Subcutaneous abdominal adipose tissue (tissue), 5 donors: ENCODE data around the gene OTUB1.

ENCODE experiments used
- H3K27ac ChIP-seq: one replicate; pipeline ENCODE4 v1.7.0; 2013; ENCODE audit warnings: low read depth, mild to moderate bottlenecking, inconsistent platforms, low read length, moderate library complexity
- H3K27me3 ChIP-seq, 5 donors: one replicate each; pipeline ENCODE4 v1.7.0; 2013; ENCODE audit warnings: low read length in 5 of 5, inconsistent platforms in 1 of 5; ENCODE audit not compliant: control insufficient read depth in 5 of 5, insufficient read depth in 4 of 5
- H3K36me3 ChIP-seq, 5 donors: one replicate each; pipeline ENCODE4 v1.7.0; 2013; ENCODE audit warnings: low read length in 5 of 5; ENCODE audit not compliant: control insufficient read depth in 5 of 5, insufficient read depth in 5 of 5
- H3K4me1 ChIP-seq, 5 donors: one replicate each; pipeline ENCODE4 v1.7.0; 2013; ENCODE audit warnings: low read length in 5 of 5, mild to moderate bottlenecking in 3 of 5, moderate library complexity in 1 of 5; ENCODE audit not compliant: control insufficient read depth in 5 of 5, insufficient read depth in 5 of 5
- H3K4me3 ChIP-seq, 5 donors: one replicate each; pipeline ENCODE4 v1.7.0; 2013; ENCODE audit warnings: low read length in 5 of 5, low read depth in 1 of 5
- H3K9ac ChIP-seq, 5 donors: one replicate each; pipeline ENCODE4 v1.7.0; 2013; ENCODE audit warnings: low read length in 5 of 5, mild to moderate bottlenecking in 4 of 5, moderate library complexity in 3 of 5
- H3K9me3 ChIP-seq, 5 donors: one replicate each; pipeline ENCODE4 v1.7.0; 2013; ENCODE audit warnings: low read length in 5 of 5; ENCODE audit not compliant: control insufficient read depth in 5 of 5
- donor health status: healthy.
- donor health status: healthy.
- donor health status: healthy.
- donor health status: healthy.
- donor health status: healthy.

The OTUB1 gene

DNA sequence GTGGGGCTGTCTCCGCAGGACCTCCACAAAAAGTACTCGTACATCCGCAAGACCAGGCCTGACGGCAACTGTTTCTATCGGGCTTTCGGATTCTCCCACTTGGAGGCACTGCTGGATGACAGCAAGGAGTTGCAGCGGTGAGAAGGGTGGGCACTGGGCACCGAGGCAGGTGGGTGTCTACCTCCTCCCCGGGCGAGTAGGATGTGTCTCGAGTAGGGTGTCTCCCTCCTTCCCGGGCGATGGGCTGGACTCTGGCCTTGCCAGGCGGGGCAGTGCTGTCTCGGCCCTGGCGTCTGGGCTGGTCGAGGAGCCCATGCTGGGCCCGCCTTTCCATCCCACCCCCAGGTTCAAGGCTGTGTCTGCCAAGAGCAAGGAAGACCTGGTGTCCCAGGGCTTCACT is 10.3 kb downstream of the OTUB1 start:
- Histone ChIP-seq H3K9ac (no peak overlapping the region), H3K4me3 (no peak overlapping the region), H3K27ac (no peak overlapping the region), H3K27me3 (peaks cover 0 to 3% (median 0%) of the 10 kb centered on the region in 5 donors), H3K4me1 (peaks cover 0 to 31% (median 24%) of the 10 kb centered on the region in 5 donors), H3K9me3 (no peaks in the 10 kb centered on the region), H3K36me3 (peaks cover 0 to 55% (median 39%) of the 10 kb centered on the region in 5 donors)

DNA sequence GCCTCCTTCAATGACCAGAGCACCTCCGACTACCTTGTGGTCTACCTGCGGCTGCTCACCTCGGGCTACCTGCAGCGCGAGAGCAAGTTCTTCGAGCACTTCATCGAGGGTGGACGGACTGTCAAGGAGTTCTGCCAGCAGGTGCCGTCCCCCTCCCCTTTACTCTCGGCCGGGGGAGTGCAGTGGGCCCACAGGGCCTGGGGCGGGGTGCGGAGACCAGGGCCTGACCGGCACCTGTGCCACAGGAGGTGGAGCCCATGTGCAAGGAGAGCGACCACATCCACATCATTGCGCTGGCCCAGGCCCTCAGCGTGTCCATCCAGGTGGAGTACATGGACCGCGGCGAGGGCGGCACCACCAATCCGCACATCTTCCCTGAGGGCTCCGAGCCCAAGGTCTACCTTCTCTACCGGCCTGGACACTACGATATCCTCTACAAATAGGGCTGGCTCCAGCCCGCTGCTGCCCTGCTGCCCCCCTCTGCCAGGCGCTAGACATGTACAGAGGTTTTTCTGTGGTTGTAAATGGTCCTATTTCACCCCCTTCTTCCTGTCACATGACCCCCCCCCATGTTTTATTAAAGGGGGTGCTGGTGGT is 11.0 kb downstream of the OTUB1 start:
- H3K4me1 ChIP-seq: peaks cover 0 to 38% (median 31%) of the 10 kb centered on the region in 5 donors
- H3K4me3 ChIP-seq: no peak overlapping the region
- H3K27me3 ChIP-seq: peaks cover 0 to 3% (median 0%) of the 10 kb centered on the region in 5 donors
- H3K27ac ChIP-seq: no peak overlapping the region
- H3K9ac ChIP-seq: no peak overlapping the region
- no peaks in the 10 kb centered on the region for H3K9me3 ChIP-seq
- H3K36me3 ChIP-seq: peaks cover 0 to 51% (median 36%) of the 10 kb centered on the region in 5 donors

DNA sequence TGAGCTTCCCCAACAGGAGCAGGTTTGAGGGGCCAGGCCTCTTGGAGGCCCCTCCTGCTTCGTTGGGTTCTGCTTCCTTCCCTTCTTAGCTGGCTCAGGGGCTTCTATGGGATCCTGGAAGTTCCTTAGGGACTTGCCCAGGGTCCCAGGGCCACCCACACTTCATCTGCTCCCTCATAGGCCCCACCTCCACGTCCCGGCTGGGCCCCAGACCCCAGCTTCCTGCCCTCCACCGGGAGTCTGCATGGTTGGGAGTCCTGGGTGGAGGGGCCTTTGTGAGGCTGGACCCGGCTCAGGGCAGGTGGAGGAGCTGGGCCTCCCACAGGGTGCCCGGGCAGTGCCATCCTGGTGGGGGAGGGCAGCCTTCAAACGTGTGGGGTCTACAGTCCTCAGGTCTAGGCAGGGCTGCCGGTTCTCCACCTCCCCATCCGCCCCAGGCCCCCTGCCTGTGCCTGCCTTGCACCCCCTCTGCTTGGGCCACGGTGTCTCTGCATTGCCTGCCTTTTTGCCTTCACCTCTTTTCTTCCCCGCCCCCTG is 11.6 kb downstream of the OTUB1 start:
- H3K4me1 ChIP-seq: peaks cover 0 to 45% (median 36%) of the 10 kb centered on the region in 5 donors
- H3K9ac ChIP-seq: no peak overlapping the region
- no peak overlapping the region for H3K27ac ChIP-seq
- peaks cover 0 to 50% (median 36%) of the 10 kb centered on the region in 5 donors for H3K36me3 ChIP-seq
- H3K27me3 ChIP-seq: peaks cover 0 to 4% (median 0%) of the 10 kb centered on the region in 5 donors
- no peak overlapping the region for H3K4me3 ChIP-seq
- no peaks in the 10 kb centered on the region for H3K9me3 ChIP-seq

DNA sequence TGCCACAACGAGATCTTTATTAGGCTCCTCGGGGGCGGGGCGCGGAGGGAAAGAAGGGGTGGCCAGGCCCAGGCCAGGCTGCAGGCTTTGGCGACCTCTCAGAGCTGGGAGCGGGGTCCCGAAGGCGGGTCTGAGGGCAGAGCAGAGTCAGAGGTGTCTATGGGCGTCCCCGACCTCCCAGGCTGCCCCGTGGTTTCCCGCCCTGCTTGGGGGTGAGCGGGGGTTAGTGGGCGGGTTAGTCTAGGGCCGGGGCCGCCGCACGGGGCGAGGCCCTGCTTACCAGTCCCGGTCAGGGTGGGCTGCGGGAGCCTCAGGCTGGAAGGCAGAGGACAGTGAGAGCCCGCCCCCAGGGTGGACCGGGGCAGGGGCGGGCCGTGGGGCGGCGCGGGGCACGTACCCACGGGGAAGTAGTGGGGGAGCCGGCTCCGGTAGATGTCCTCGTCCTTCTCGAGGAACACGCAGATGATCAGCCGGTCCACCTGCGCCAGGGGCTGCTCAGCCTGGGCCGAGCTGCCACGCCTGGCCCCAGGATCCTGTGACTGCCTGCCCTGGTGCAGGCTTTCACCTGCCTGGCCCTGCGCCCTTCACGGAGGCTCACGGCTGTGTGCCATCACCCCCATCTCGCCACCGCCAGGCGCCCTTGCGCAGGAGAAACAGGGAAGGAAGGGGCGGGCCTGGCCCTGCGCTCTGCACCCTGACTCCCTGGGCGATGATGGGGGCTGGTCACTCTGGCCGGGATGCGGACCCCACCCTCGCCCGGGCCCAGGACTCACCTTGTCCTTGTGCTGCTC is 12.5 kb downstream of the OTUB1 start:
- Histone ChIP-seq H3K27ac (no peak overlapping the region), H3K36me3 (peaks cover 0 to 44% (median 35%) of the 10 kb centered on the region in 5 donors), H3K9me3 (no peaks in the 10 kb centered on the region), H3K27me3 (peaks cover 0 to 4% (median 0%) of the 10 kb centered on the region in 5 donors), H3K4me3 (peak overlapping the region in 1 of 5 donors; percentile 40), H3K9ac (no peak overlapping the region), H3K4me1 (peaks cover 0 to 48% (median 36%) of the 10 kb centered on the region in 5 donors)

DNA sequence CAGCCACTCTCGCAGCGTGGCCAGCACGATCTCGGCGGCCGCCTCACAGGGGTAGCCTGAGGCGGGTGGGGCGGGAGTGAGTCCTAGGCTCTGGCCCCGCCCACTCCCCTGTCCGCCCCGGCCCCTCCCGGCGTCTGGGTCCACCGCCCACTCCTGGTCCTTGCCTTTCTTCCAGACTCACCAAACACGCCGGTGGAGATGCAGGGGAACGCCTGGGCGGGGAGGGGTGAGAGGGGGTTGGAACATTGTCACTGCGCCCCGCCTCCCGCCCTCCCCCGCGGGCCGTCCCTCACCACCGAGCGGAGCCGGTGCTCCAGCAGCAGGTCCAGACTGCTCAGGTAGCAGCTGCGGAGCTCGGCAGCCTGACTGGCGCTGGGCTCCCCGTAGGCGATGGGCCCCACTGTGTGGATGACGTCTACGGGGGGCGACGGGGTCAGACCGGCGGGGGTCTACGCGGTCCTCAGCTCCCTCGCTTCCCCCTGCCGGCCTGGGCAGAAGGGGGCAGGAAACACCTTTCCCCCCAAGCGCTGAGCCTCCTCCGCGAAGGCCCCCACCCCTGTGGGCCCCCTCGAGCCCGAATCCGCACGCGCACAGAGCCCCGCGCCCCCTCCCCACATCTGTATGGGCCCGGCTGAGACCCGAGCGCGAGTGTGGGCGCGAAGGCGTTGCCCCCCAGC is 13.2 kb downstream of the OTUB1 start:
- no peaks in the 10 kb centered on the region for H3K9me3 ChIP-seq
- peaks cover 0 to 49% (median 36%) of the 10 kb centered on the region in 5 donors for H3K4me1 ChIP-seq
- peaks cover 0 to 41% (median 35%) of the 10 kb centered on the region in 5 donors for H3K36me3 ChIP-seq
- peak overlapping the region in 1 of 5 donors; percentile 35 for H3K9ac ChIP-seq
- H3K4me3 ChIP-seq: peak overlapping the region in 3 of 5 donors; percentile 29 to 61 (median 47)
- H3K27me3 ChIP-seq: peaks cover 0 to 4% (median 0%) of the 10 kb centered on the region in 5 donors
- no peak overlapping the region for H3K27ac ChIP-seq

DNA sequence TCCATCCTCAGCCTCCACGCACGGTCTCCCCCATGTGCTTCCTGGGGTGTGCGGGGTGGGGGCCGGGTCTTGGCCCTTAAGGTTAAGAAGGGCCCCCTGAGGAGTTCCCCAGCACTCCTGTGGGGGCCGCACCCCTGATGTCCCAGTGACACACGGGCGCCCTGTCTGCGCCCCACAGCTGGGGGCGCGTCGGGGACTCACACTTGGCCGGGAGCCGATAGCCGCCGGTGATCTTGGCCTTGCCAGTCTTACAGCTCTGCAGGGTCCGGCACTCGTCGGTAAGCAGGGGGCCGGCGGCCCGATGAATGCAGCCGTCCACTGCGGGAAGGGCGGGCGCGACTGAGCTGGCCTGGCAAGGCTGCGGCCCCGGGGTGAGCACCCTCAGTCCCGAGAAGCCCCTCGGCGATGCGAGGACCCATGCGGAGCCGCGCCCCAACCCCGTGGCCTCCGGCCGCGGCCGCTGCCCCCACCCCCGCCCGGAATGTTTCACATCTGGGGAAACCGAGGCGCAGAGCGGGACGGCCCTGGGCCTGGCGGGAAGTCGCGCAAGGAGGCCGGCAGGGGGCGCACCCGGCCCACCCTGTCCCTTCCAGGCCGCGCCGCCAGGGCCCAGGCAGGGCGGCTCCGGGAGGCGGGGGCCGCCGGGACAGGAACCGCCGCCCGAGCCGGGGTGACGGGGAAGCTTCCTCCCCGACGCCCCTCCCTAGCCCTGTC is 13.9 kb downstream of the OTUB1 start:
- peak overlapping the region in 3 of 5 donors; percentile 52 to 60 (median 56) for H3K9ac ChIP-seq
- H3K27me3 ChIP-seq: peaks cover 0 to 4% (median 0%) of the 10 kb centered on the region in 5 donors
- peak overlapping the region in 4 of 5 donors; percentile 48 to 61 (median 55) for H3K4me3 ChIP-seq
- H3K27ac ChIP-seq: no peak overlapping the region
- no peaks in the 10 kb centered on the region for H3K9me3 ChIP-seq
- peaks cover 0 to 48% (median 36%) of the 10 kb centered on the region in 5 donors for H3K4me1 ChIP-seq
- H3K36me3 ChIP-seq: peaks cover 0 to 34% (median 31%) of the 10 kb centered on the region in 5 donors

DNA sequence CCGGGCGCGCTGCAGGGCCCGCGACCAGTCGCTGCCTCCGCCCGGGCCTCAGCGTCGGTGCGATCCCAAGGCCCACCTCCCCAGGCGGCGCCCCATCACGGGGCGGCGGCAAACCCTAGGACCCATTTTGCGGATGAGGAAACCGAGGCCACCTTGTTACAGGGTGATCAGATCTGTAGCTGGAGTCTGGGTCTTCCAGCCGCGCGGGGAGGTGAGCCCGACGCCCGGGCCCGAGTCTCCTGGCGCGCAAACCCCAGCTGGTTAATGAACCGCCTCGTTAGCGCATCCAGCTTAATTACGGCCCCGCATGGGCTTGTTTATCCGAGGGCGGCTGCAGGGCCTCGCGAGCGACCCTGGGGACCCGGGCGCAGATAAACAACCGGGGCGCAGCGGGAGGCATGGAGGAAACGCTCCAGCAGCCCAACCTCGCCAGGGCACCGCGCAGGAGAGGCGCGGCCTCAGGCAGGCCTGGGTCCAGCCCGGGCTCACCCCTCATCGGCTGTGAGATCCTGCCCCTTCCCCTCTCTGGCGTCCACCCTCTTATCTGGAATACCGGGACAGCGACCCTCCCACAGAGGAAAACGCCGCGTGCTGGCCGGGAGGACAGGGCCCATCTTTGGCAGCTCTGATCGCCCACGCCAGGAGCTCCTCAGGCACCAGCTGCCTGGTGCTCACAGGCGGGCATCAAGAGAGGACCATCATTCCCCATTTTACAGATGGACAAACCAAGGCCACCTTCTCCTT is 14.7 kb downstream of the OTUB1 start:
- Histone ChIP-seq H3K9ac (peak overlapping the region in 4 of 5 donors; percentile 52 to 60 (median 56)), H3K27me3 (peaks cover 0 to 4% (median 0%) of the 10 kb centered on the region in 5 donors), H3K27ac (no peak overlapping the region), H3K4me1 (peaks cover 0 to 48% (median 36%) of the 10 kb centered on the region in 5 donors), H3K4me3 (peak overlapping the region in 4 of 5 donors; percentile 48 to 61 (median 55)), H3K9me3 (no peaks in the 10 kb centered on the region), H3K36me3 (peaks cover 0 to 27% (median 25%) of the 10 kb centered on the region in 5 donors)

DNA sequence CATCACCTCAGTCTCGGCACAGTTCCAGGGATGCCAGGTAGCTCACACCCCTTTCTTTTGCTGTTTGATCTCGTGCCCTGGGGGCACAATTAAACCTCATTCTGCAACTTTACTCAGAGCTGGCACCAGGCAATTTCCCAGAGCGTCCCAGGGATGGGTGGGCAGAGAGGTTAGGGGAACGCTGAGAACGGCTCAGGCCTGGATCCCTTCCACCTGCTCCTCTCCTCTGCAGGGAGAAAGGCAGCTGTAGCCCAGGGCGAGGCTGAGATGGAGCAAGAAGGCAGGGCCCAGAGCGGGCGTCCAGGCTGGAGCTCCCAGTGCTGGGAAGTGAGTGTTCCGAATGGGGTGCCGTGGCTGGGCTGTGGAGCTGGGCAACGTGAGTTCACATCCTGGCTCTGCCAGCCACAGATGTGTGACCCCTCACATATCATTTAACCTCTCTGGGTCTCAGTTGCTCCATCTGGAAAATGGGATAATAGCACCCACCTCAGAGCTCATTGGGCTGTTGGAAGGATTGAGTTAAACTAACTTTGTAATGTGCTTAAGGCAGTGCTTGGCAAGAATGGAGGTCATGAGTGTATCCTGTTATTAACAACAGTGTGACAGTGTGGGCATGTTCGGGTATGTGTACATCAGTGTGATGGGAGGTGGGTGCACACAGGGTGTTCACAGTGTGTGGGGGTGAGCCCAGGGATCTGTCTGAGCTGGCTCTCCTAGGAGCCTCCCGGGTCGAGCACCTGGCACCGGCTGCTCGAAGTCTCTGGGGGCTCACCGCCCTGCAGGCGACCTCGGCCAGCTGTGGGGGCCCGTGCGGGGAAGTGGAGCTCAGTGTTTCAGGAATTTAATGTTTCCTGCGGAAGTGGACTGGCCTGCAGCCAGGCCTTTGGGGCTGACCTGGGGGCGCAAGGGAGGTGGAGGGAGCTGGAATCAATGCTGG is 15.5 kb downstream of the OTUB1 start:
- peak overlapping the region in 2 of 5 donors; percentile 55 to 61 for H3K4me3 ChIP-seq
- H3K9ac ChIP-seq: peak overlapping the region in 4 of 5 donors; percentile 8 to 56 (median 54)
- H3K9me3 ChIP-seq: no peaks in the 10 kb centered on the region
- H3K27ac ChIP-seq: no peak overlapping the region
- H3K36me3 ChIP-seq: peaks cover 0 to 18% (median 17%) of the 10 kb centered on the region in 5 donors
- H3K27me3 ChIP-seq: peaks cover 0 to 4% (median 2%) of the 10 kb centered on the region in 5 donors
- peaks cover 0 to 49% (median 37%) of the 10 kb centered on the region in 5 donors for H3K4me1 ChIP-seq
